Prostate gland (tissue), 2 donors: ENCODE measurements around the gene TMEM33. TPM values are rescaled to one million over a fixed set of nuclear protein-coding genes. Genes with fewer than 3 reads are reported as not detected.

ENCODE experiments used
- DNase-seq: peaks from one replicate; pipeline ENCODE4 v3.0.0-alpha.2; 2019; ENCODE audit warnings: low spot score
- H3K27ac ChIP-seq, 2 donors: fragments of 200-600 bp; sonication (generic); 2 replicates each; pipeline ENCODE4 v1.5.1; 2017 to 2019
- H3K27me3 ChIP-seq: fragments of 200-600 bp; sonication (generic); replicated peaks from 2 replicates; pipeline ENCODE4 v1.5.1; 2019; ENCODE audit not compliant: insufficient read depth
- H3K36me3 ChIP-seq, 2 donors: fragments of 200-600 bp; sonication (generic); 1 replicate in 1 of 2; 2 replicates in 1 of 2; pipeline versions ENCODE4 v1.5.1 to v1.8.1; 2017 to 2019
- H3K4me1 ChIP-seq: fragments of 200-600 bp; sonication (generic); replicated peaks from 2 replicates; pipeline ENCODE4 v1.5.1; 2019
- H3K4me3 ChIP-seq, 2 donors: fragments of 200-600 bp; sonication (generic); 2 replicates each; pipeline ENCODE4 v1.5.1; 2017 to 2019
- H3K9me3 ChIP-seq: fragments of 200-600 bp; sonication (generic); 2 replicates; pipeline ENCODE4 v1.5.1; 2017
- CTCF ChIP-seq, 4 experiments: fragments of 200-600 bp in 2 of 4; fragments of 450-650 bp in 2 of 4; sonication (generic) in 2 of 4; IDR thresholded peaks; 1 replicate in 3 of 4; 2 replicates in 1 of 4; pipeline ENCODE4 v1.5.1; 2016 to 2019; ENCODE audit warnings: antibody characterized with exemption in 4 of 4, mild to moderate bottlenecking in 2 of 4, moderate library complexity in 2 of 4
- POLR2A ChIP-seq: fragments of 450-650 bp; IDR thresholded peaks from one replicate; pipeline ENCODE4 v1.6.1; 2016; ENCODE audit warnings: antibody characterized with exemption, mild to moderate bottlenecking
- POLR2AphosphoS5 ChIP-seq: sonication (generic); formaldehyde crosslinking; IDR thresholded peaks from one replicate; pipeline ENCODE4 v1.6.1; 2017; ENCODE audit warnings: antibody characterized with exemption
- WGBS: methylation state at CpG from one replicate; pipeline ENCODE4 v1.1.5; 2018; 5-methylcytosine and 5-hydroxymethylcytosine counted together
- intact Hi-C: fragments of 100-400 bp; cut with DNase I; formaldehyde crosslinking; loops from one replicate; pipeline ENCODE4 v1.14.2; 2022
- small RNA-seq, 2 donors: library from RNA; depleted of rRNA; stranded (forward); fragments of <200 nt; gene quantifications; one replicate each; pipeline ENCODE3, GENCODE V24; 2016
- total RNA-seq, 2 donors: library from RNA; depleted of rRNA; stranded (reverse); fragments of >200 nt; gene quantifications; one replicate each; pipeline ENCODE4 v1.1.0, GENCODE V29; 2016

The TMEM33 gene
- total RNA-seq, 2 donors from 2014 or later, result 36.5 to 77.7 TPM

GRCh38 chr4:42008011-42008786 is 73.0 kb downstream of the TMEM33 start:
- Histone ChIP-seq H3K4me3 (no peak overlapping the region), H3K27ac (no peak overlapping the region), H3K4me1 (no peaks in the 10 kb centered on the region), H3K9me3 (no peaks in the 10 kb centered on the region), H3K36me3 (no peaks in the 10 kb centered on the region), H3K27me3 (no peaks in the 10 kb centered on the region)
- no peak for DNase-seq
- TF ChIP-seq CTCF (IDR thresholded peaks at IDR 0.05), result no peak
- no peak for TF ChIP-seq POLR2AphosphoS5
- no peak for TF ChIP-seq POLR2A
- intact Hi-C loops, result no loop called here
- WGBS, result 96% methylated on average over 3 of the region's 3 CpGs

Small RNAs within 50 kb of the gene (small RNA-seq; reads per million reads assigned to genes)
- 0 reads per million in 2 donors for gene AC108210.2

Other genes starting within 250 kb of the TMEM33 start
- not detected for gene PHOX2B, start 186.7 kb upstream of the TMEM33 start, total RNA-seq
- 10 to 100 TPM in 1 of 2 donors, under 1 TPM in 1; 0.32 to 37.5 TPM for gene DCAF4L1, start 46.3 kb downstream of the TMEM33 start, total RNA-seq
- gene SLC30A9, start 55.1 kb downstream of the TMEM33 start, total RNA-seq, result 10 to 100 TPM; 61.4 to 71.6 TPM
- gene BEND4, start 217.2 kb downstream of the TMEM33 start, total RNA-seq, result 10 to 100 TPM in 1 of 2 donors, 1 to 10 TPM in 1; 3.9 to 25.2 TPM